Parathyroid adenoma (tissue), 2 donors: ENCODE measurements around the gene MANF.
A peak's percentile ranks its signal among the peaks of the same experiment; 100 is the strongest.

Experiments
- H2AFZ ChIP-seq: fragments of 300-600 bp; sonication (generic); one replicate; pipeline ENCODE4 v1.7.0; 2017; ENCODE audit warnings: antibody characterized with exemption, mild to moderate bottlenecking
- H3K27ac ChIP-seq: fragments of 300-600 bp; sonication (generic); one replicate; pipeline ENCODE4 v1.7.0; 2017
- H3K27me3 ChIP-seq: fragments of 300-600 bp; sonication (generic); one replicate; pipeline ENCODE4 v1.7.0; 2017; ENCODE audit warnings: low read length; ENCODE audit not compliant: control insufficient read depth, insufficient read depth
- H3K36me3 ChIP-seq: fragments of 300-600 bp; sonication (generic); one replicate; pipeline ENCODE4 v1.7.0; 2017; ENCODE audit warnings: low read length; ENCODE audit not compliant: control insufficient read depth, insufficient read depth
- H3K4me1 ChIP-seq: fragments of 300-600 bp; sonication (generic); one replicate; pipeline ENCODE4 v1.7.0; 2017; ENCODE audit warnings: control low read depth
- H3K4me2 ChIP-seq: fragments of 300-600 bp; sonication (generic); one replicate; pipeline ENCODE4 v1.7.0; 2017; ENCODE audit warnings: low read length
- H3K4me3 ChIP-seq: fragments of 300-600 bp; sonication (generic); one replicate; pipeline ENCODE4 v1.7.0; 2017; ENCODE audit warnings: low read depth, low read length
- H3K79me2 ChIP-seq: fragments of 300-600 bp; sonication (generic); one replicate; pipeline ENCODE4 v1.7.0; 2017; ENCODE audit warnings: control low read depth
- H3K9ac ChIP-seq: fragments of 300-600 bp; sonication (generic); one replicate; pipeline ENCODE4 v1.7.0; 2017; ENCODE audit warnings: mild to moderate bottlenecking
- H3K9me3 ChIP-seq: fragments of 300-600 bp; sonication (generic); one replicate; pipeline ENCODE4 v1.7.0; 2017; ENCODE audit warnings: low read length; ENCODE audit not compliant: control insufficient read depth
- CTCF ChIP-seq: fragments of 300-600 bp; sonication (generic); IDR thresholded peaks from one replicate; pipeline ENCODE4 v1.7.0; 2017; ENCODE audit warnings: antibody characterized with exemption, mild to moderate bottlenecking
- donor health status: primary hyperparathyroidism.

MANF gene

GRCh38 chr3:51353131-51353530 is 32.0 kb upstream of the MANF start:
- H3K4me2 ChIP-seq: no peak overlapping the region
- no peak overlapping the region for H3K9ac ChIP-seq
- no peak overlapping the region for H3K4me3 ChIP-seq
- H3K36me3 ChIP-seq: no peaks in the 10 kb centered on the region
- H3K79me2 ChIP-seq: no peaks in the 10 kb centered on the region
- TF ChIP-seq CTCF: no peak
- H2AFZ ChIP-seq: no peak overlapping the region
- H3K27me3 ChIP-seq: no peaks in the 10 kb centered on the region
- H3K27ac ChIP-seq: peak overlapping the region; percentile 58
- H3K4me1 ChIP-seq: peaks cover 11% of the 10 kb centered on the region
- H3K9me3 ChIP-seq: no peaks in the 10 kb centered on the region

- Histone ChIP-seq H3K4me2 (no peak overlapping the region), H3K9ac (no peak overlapping the region), H3K36me3 (no peaks in the 10 kb centered on the region), H3K4me1 (peaks cover 11% of the 10 kb centered on the region), H2AFZ (no peak overlapping the region), H3K27me3 (no peaks in the 10 kb centered on the region), H3K27ac (peak overlapping the region; percentile 58), H3K4me3 (no peak overlapping the region), H3K79me2 (no peaks in the 10 kb centered on the region), H3K9me3 (no peaks in the 10 kb centered on the region)
- no peak for TF ChIP-seq CTCF
Observed at GRCh38 chr3:51353691-51354090, 31.4 kb upstream of the MANF start.

- H3K27me3 ChIP-seq: no peaks in the 10 kb centered on the region
- no peak overlapping the region for H3K27ac ChIP-seq
- H3K9ac ChIP-seq: no peak overlapping the region
- no peak overlapping the region for H3K4me2 ChIP-seq
- H3K9me3 ChIP-seq: no peaks in the 10 kb centered on the region
- no peak overlapping the region for H3K4me3 ChIP-seq
- no peaks in the 10 kb centered on the region for H3K36me3 ChIP-seq
- peaks cover 11% of the 10 kb centered on the region for H3K4me1 ChIP-seq
- H2AFZ ChIP-seq: no peak overlapping the region
- no peaks in the 10 kb centered on the region for H3K79me2 ChIP-seq
- no peak for TF ChIP-seq CTCF
Observed at GRCh38 chr3:51354172-51354571, 30.9 kb upstream of the MANF start.

- Histone ChIP-seq H3K36me3 (no peaks in the 10 kb centered on the region), H3K4me1 (peaks cover 11% of the 10 kb centered on the region), H3K4me2 (no peak overlapping the region), H3K9me3 (no peaks in the 10 kb centered on the region), H3K27ac (no peak overlapping the region), H2AFZ (no peak overlapping the region), H3K4me3 (no peak overlapping the region), H3K27me3 (no peaks in the 10 kb centered on the region), H3K79me2 (no peaks in the 10 kb centered on the region), H3K9ac (no peak overlapping the region)
- TF ChIP-seq CTCF: no peak
Observed at GRCh38 chr3:51354731-51355615, 30.1 kb upstream of the MANF start.
